ENCODE measurements around the gene MSRB2.

Gene MSRB2

GRCh38 chr10:23114228-23114850, 19.0 kb downstream of the MSRB2 start:
- no peak for DNase-seq

DNA sequence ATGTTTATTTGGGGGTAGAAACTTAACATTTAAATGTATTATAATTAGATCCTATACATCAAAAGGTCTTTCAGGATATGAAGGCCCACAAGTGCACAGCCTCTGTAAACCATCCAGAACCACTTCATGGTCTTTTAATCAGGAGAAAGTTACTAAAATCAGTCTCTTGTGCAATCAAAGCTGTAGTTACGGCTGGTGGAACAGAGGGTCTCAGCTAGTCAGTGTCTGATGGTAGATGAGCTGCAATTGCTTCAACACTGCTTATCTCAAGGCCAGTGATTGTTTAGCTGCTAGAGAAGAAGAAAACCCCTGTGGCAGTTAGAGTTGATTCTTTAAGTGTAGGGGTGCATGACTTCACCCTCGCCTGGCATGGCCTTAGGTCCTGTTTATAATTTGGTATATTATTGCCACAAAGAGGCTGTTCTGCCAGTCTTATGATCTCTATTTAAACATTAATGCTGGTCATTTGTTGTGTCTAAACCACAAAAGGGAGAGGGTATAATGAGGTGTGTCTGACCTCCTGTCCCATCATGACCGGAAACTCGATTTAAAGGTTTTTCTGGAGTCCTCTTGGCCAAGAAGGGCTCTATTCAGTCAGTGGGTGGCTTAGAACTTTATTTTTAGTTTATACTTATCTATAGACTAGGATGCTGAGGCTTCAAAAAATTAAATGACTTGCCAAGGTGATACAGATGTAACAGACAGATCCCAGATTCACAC, 21.3 kb downstream of the MSRB2 start:
- DNase-seq: no peak

DNA sequence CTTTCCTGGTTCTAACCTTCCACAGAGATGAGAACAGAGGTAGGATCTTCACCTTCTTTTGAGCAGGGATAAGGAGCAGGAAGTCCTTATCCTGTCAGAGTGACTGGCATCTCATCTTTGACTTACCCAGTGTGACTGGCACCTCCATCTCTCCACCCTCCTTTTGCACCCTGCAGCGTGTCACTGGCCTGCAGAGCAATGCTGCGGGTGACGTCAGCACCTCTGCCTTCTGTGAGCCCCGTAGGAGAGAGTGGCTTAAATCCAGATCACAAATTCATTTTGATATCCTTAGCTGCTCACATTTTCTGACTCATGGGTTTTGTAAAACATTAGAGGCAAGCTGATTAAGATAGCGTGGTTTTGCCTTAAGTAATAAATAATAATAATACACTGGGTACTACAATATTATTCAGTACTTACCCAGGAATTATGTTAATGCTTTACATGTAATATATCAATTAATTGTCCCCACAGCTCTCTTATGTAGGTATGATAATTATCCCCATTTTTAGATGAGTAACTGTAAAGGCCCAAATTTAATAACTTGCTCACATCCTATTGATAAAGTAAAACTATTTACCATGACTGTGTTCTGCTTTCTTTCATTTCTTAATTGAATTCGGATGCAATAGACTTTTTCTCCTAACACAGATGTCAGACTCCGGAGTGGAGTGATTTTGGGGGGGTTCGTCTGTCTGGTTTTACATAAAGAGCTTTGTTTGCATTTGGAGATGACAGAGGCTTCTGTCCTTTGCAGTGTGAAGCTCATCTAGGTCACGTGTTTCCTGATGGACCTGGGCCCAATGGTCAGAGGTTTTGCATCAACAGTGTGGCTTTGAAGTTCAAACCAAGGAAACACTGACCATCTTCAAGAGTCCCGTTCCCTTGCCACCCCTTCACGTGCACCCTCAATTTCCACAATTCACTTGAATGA, 24.9 kb downstream of the MSRB2 start:
- DNase-seq: no peak

DNA sequence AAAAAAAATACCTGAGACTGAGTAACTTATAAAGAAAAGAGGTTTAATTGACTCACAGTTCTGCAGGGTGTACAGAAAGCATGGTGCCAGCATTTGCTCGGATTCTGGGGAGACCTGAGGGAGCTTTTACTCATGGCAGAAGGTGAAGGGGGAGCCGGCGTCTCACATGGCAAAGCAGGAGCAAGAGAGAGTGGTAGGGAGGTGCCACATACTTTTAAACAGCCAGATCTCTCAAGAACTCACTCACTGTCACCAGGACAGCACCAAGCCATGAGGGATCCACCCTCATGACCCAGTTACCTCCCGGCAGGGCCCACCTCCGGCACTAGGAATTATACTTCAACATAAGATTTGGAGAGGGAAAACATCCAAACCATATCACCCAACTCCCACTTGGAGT, 25.8 kb downstream of the MSRB2 start:
- DNase-seq: no peak

GRCh38 chr10:23136462-23136861, 41.1 kb downstream of the MSRB2 start:
- no peak for DNase-seq

GRCh38 chr10:23139677-23140076, 44.3 kb downstream of the MSRB2 start:
- no peak for DNase-seq

- DNase-seq: no peak
Measured at GRCh38 chr10:23141995-23142394, 46.6 kb downstream of the MSRB2 start.

GRCh38 chr10:23146258-23146657, 50.9 kb downstream of the MSRB2 start:
- no peak for DNase-seq

DNA sequence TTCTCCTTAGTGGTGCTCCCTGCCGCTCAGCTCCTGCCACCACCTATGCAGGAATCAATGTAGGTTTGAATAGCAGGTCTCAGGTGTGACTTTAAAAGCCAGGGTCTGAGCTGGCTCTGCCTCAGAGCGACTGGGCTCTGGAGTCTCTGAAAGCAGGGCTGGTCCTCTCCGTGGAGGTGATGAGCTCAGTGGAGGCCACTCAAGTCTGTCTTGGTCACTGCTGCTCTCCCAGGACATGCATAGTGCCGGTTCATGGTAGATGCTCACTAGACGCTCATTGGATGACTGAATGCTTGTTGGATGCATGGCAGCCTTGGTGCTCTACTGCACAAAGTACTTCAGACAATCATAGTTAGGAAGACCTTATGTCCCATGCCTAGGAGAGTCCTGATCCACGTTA, 51.7 kb downstream of the MSRB2 start:
- no peak for DNase-seq

DNA sequence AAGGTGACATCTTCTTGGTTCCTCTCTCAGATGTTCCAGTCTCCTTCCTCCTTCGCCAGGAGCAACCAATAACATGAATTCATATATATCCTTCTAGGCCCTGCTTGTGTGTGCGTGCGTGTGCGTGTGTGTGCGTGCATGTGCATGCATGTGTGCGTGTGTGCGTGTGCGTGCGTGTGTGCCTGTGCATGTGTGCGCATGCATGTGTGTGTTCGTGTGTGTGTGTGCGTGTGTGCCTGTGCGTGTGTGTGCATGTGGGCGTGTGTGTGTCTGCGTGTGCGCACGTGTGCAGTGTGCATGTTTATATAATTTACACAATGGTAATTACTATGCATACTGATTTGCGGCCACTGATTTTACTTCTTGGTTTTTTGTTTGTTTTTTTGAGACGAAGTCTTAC, 52.8 kb downstream of the MSRB2 start:
- no peak for DNase-seq

GRCh38 chr10:23150091-23150490, 54.7 kb downstream of the MSRB2 start:
- no peak for DNase-seq

- no peak for DNase-seq
Measured at GRCh38 chr10:23150610-23151009, 55.2 kb downstream of the MSRB2 start.

DNA sequence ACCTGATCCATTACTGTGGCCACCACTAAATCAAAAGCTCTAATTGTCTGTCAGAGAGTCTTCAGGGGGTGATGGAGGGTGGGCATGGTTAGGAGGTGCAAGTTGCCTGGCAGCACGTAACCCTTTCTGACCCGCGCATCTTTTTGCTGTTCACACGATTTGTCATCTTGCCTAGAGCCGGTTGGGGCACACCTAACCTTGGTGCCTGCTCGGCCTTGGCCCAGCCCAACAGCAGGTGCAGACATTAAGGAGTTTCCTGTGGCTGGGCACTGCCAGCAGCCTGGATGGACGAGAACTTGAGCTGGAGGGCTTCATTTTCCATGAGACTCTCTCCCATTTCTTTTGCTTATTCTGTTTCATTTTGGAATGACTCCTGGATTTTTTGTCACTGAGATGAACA, 55.7 kb downstream of the MSRB2 start:
- DNase-seq: no peak

- DNase-seq: no peak
Measured at GRCh38 chr10:23155169-23155568, 59.8 kb downstream of the MSRB2 start.

GRCh38 chr10:23156447-23157150, 61.2 kb downstream of the MSRB2 start:
- DNase-seq: no peak

GRCh38 chr10:23157239-23157681, 61.9 kb downstream of the MSRB2 start:
- DNase-seq: no peak

GRCh38 chr10:23157691-23158369, 62.5 kb downstream of the MSRB2 start:
- peak in 1 of 2 donors; percentile 11 for DNase-seq

- peak; percentile 23 to 30 for DNase-seq
Measured at GRCh38 chr10:23158370-23158769, 63.0 kb downstream of the MSRB2 start.

GRCh38 chr10:23171232-23171876, 76.0 kb downstream of the MSRB2 start:
- DNase-seq: no peak

Measured in CD4-positive, alpha-beta T cell treated with Interleukin-4 for 1 hour (primary cell).